ENCODE measurements around the gene SEC14L6. TPM values are rescaled to one million over a fixed set of nuclear protein-coding genes. Genes with fewer than 3 reads are reported as not detected.

Gene SEC14L6
- total RNA-seq, 6 experiments from 2014 or later = 0.06 to 0.39 (median 0.12) TPM; not detected in 1

GRCh38 chr22:30514252-30514651 lies 32.3 kb downstream of the SEC14L6 start:
- DNase-seq = peak in 1 of 3 donors; percentile 60
- H3K36me3 ChIP-seq = no peaks in the 10 kb centered on the region
- no peaks in the 10 kb centered on the region for H3K4me1 ChIP-seq
- no peak overlapping the region for H3K27ac ChIP-seq
- no peak overlapping the region for H3K4me3 ChIP-seq
- no peaks in the 10 kb centered on the region for H3K9me3 ChIP-seq
- no CpG with 5 or more reads among the region's 4 CpGs for WGBS (ENCODE audit: insufficient coverage, low coverage, low lambda C conversion rate, missing lambda C conversion rate)
- ATAC-seq = peak; percentile 31 to 89 (median 69)
- intact Hi-C loops (cut with DNase I) = no loop called here
- H3K27me3 ChIP-seq = no peaks in the 10 kb centered on the region
- no peak for TF ChIP-seq POLR2A (IDR thresholded peaks at IDR 0.05)
- TF ChIP-seq CTCF (IDR thresholded peaks at IDR 0.05) = no peak

- intact Hi-C loops (cut with DNase I) = no loop called here
- no peak for TF ChIP-seq POLR2A (IDR thresholded peaks at IDR 0.05)
- no peak for TF ChIP-seq CTCF (IDR thresholded peaks at IDR 0.05)
- no peak overlapping the region for H3K4me3 ChIP-seq
- H3K27ac ChIP-seq = no peak overlapping the region
- H3K4me1 ChIP-seq = no peaks in the 10 kb centered on the region
- no peaks in the 10 kb centered on the region for H3K36me3 ChIP-seq
- H3K9me3 ChIP-seq = no peaks in the 10 kb centered on the region
- 92% methylated on average over 5 of the region's 6 CpGs for WGBS (ENCODE audit: insufficient coverage, low coverage, low lambda C conversion rate, missing lambda C conversion rate)
- DNase-seq (no peak), ATAC-seq (no peak)
- no peaks in the 10 kb centered on the region for H3K27me3 ChIP-seq
These were observed 33.1 kb downstream of the SEC14L6 start for GRCh38 chr22:30513462-30513861.

- Histone ChIP-seq H3K4me1 (peaks cover 0 to 4% (median 0%) of the 10 kb centered on the region in 4 donors), H3K9me3 (no peaks in the 10 kb centered on the region), H3K27ac (no peak overlapping the region), H3K36me3 (no peaks in the 10 kb centered on the region), H3K4me3 (no peak overlapping the region), H3K27me3 (no peaks in the 10 kb centered on the region)
- WGBS (ENCODE audit: insufficient coverage, low coverage, low lambda C conversion rate, missing lambda C conversion rate) = 93% methylated on average over 6 of the region's 7 CpGs
- TF ChIP-seq CTCF (IDR thresholded peaks at IDR 0.05) (no peak), POLR2A (IDR thresholded peaks at IDR 0.05) (no peak)
- intact Hi-C loops (cut with DNase I) = no loop called here
- DNase-seq (no peak), ATAC-seq (no peak)
These were observed 34.6 kb downstream of the SEC14L6 start for GRCh38 chr22:30511911-30512310.

GRCh38 chr22:30511109-30511508 lies 35.4 kb downstream of the SEC14L6 start:
- H3K27me3 ChIP-seq = no peaks in the 10 kb centered on the region
- intact Hi-C loops (cut with DNase I) = no loop called here
- no peak for DNase-seq
- TF ChIP-seq CTCF (IDR thresholded peaks at IDR 0.05) (no peak), POLR2A (IDR thresholded peaks at IDR 0.05) (no peak)
- WGBS (ENCODE audit: insufficient coverage, low coverage, low lambda C conversion rate, missing lambda C conversion rate) = 86% methylated on average over 5 of the region's 9 CpGs
- H3K27ac ChIP-seq = no peak overlapping the region
- H3K36me3 ChIP-seq = no peaks in the 10 kb centered on the region
- H3K4me3 ChIP-seq = no peak overlapping the region
- no peak for ATAC-seq
- peaks cover 0 to 12% (median 0%) of the 10 kb centered on the region in 4 donors for H3K4me1 ChIP-seq
- H3K9me3 ChIP-seq = no peaks in the 10 kb centered on the region

- intact Hi-C loops (cut with DNase I) = no loop called here
- DNase-seq (no peak), ATAC-seq (no peak)
- no peak overlapping the region for H3K27ac ChIP-seq
- TF ChIP-seq CTCF (IDR thresholded peaks at IDR 0.05) (no peak), POLR2A (IDR thresholded peaks at IDR 0.05) (no peak)
- H3K4me1 ChIP-seq = peaks cover 0 to 34% (median 4%) of the 10 kb centered on the region in 4 donors
- no peaks in the 10 kb centered on the region for H3K9me3 ChIP-seq
- no peaks in the 10 kb centered on the region for H3K36me3 ChIP-seq
- no peak overlapping the region for H3K4me3 ChIP-seq
- WGBS (ENCODE audit: insufficient coverage, low coverage, low lambda C conversion rate, missing lambda C conversion rate) = 88% methylated on average over 4 of the region's 5 CpGs
- no peaks in the 10 kb centered on the region for H3K27me3 ChIP-seq
These were observed 38.3 kb downstream of the SEC14L6 start for GRCh38 chr22:30508216-30508615.
